IMR-90 (cell line): ENCODE results near the gene MADCAM1. TPM values are rescaled to one million over a fixed set of nuclear protein-coding genes. Genes with fewer than 3 reads are reported as not detected.

Experiments used
- ATAC-seq: fragments of 200-7000 bp; cut with Tn5 transposase; 2 replicates; pipeline ENCODE4 v1.9.1; 2020; ENCODE audit warnings: low read depth, mild to moderate bottlenecking, moderate library complexity
- BruUV-seq: library from RNA; stranded (reverse); fragments of 400-500 nt; replicated peaks from 2 replicates; lab custom pipeline; 2021; lab: Mats Ljungman, UMichigan
- CTCF ChIA-PET: fragments of 300-600 bp; formaldehyde crosslinking; extraction: SDS; loops from one replicate; lab custom pipeline; 2021; ENCODE audit warnings: antibody characterized with exemption; lab: Yijun Ruan, JAX
- POLR2A ChIA-PET: fragments of 300-600 bp; sonication (Branson Sonifier 250); formaldehyde crosslinking; loops from one replicate; lab custom pipeline; 2022; ENCODE audit warnings: antibody characterized with exemption; ENCODE audit not compliant: unreplicated experiment; lab: Charles Lee
- DNase-seq: peaks from one replicate; pipeline ENCODE4 v3.0.0; 2013
- H2AFZ ChIP-seq: replicated peaks from 2 replicates; pipeline ENCODE3; 2013; ENCODE audit warnings: low read length, mild to moderate bottlenecking; ENCODE audit not compliant: poor library complexity
- H2AK5ac ChIP-seq: 2 replicates; pipeline ENCODE4 v1.6.1; 2013; ENCODE audit warnings: low read depth, low read length, inconsistent platforms
- H2AK9ac ChIP-seq: replicated peaks from 2 replicates; pipeline ENCODE3; 2013; ENCODE audit warnings: mild to moderate bottlenecking, low read depth, low read length, moderate library complexity; ENCODE audit not compliant: poor library complexity
- H2BK120ac ChIP-seq: 2 replicates; pipeline ENCODE4 v1.6.1; 2013; ENCODE audit warnings: low read depth, low read length, inconsistent platforms
- H2BK15ac ChIP-seq: 3 replicates; pipeline ENCODE4 v1.6.1; 2013; ENCODE audit warnings: low read depth, low read length, inconsistent platforms
- H2BK20ac ChIP-seq: 2 replicates; pipeline ENCODE4 v1.6.1; 2013; ENCODE audit warnings: low read depth, mild to moderate bottlenecking, inconsistent platforms, low read length, moderate library complexity
- H2BK5ac ChIP-seq: 2 replicates; pipeline ENCODE4 v1.6.1; 2013; ENCODE audit warnings: mild to moderate bottlenecking, low read depth, low read length, inconsistent platforms; ENCODE audit not compliant: poor library complexity, severe bottlenecking
- H3K14ac ChIP-seq: replicated peaks from 2 replicates; pipeline ENCODE4 v1.6.1; 2013; ENCODE audit warnings: low read depth, low read length, inconsistent platforms
- H3K18ac ChIP-seq: 2 replicates; pipeline ENCODE4 v1.6.1; 2013; ENCODE audit warnings: low read depth, low read length, control low read depth
- H3K23ac ChIP-seq: 2 replicates; pipeline ENCODE4 v1.6.1; 2013; ENCODE audit warnings: low read depth, low read length, inconsistent platforms
- H3K27ac ChIP-seq: 2 replicates; pipeline ENCODE4 v1.5.1; 2013; ENCODE audit warnings: mild to moderate bottlenecking, control low read depth, low read length; ENCODE audit not compliant: insufficient read depth
- H3K27me3 ChIP-seq: 2 replicates; pipeline ENCODE4 v1.6.1; 2013; ENCODE audit warnings: low read length; ENCODE audit not compliant: control insufficient read depth, insufficient read depth
- H3K36me3 ChIP-seq: 2 replicates; pipeline ENCODE4 v1.6.1; 2013; ENCODE audit warnings: low read length, mixed read lengths; ENCODE audit not compliant: control insufficient read depth, insufficient read depth
- H3K4ac ChIP-seq: 2 replicates; pipeline ENCODE4 v1.6.1; 2013; ENCODE audit warnings: low read depth, low read length, inconsistent platforms
- H3K4me1 ChIP-seq: 2 replicates; pipeline ENCODE4 v1.6.1; 2013; ENCODE audit warnings: low read length, mixed read lengths; ENCODE audit not compliant: control insufficient read depth, insufficient read depth
- H3K4me2 ChIP-seq: 2 replicates; pipeline ENCODE4 v1.6.1; 2013; ENCODE audit warnings: low read depth, mild to moderate bottlenecking, control low read depth, low read length, moderate library complexity
- H3K4me3 ChIP-seq: 2 replicates; pipeline ENCODE4 v1.5.1; 2013; ENCODE audit warnings: low read depth, mild to moderate bottlenecking, control low read depth, low read length, moderate library complexity; ENCODE audit not compliant: insufficient read depth
- H3K56ac ChIP-seq: 2 replicates; pipeline ENCODE4 v1.6.1; 2013; ENCODE audit warnings: low read length, inconsistent platforms; ENCODE audit not compliant: insufficient read depth; ENCODE audit errors: extremely low read depth
- H3K79me1 ChIP-seq, 2 experiments: 2 replicates each; pipeline ENCODE4 v1.6.1; 2013; ENCODE audit warnings: low read length in 2 of 2, inconsistent platforms in 1 of 2, low read depth in 1 of 2
- H3K9ac ChIP-seq: 2 replicates; pipeline ENCODE4 v1.6.1; 2013; ENCODE audit warnings: low read depth, low read length, control low read depth
- H3K9me1 ChIP-seq: 2 replicates; pipeline ENCODE4 v1.6.1; 2013; ENCODE audit warnings: low read length, inconsistent platforms; ENCODE audit not compliant: insufficient read depth
- H3K9me3 ChIP-seq: 2 replicates; pipeline ENCODE4 v1.6.1; 2013; ENCODE audit warnings: low read length; ENCODE audit not compliant: control insufficient read depth, insufficient read depth
- H4K20me1 ChIP-seq: 2 replicates; pipeline ENCODE4 v1.6.1; 2013; ENCODE audit warnings: low read length, inconsistent platforms; ENCODE audit not compliant: insufficient read depth
- H4K5ac ChIP-seq: 2 replicates; pipeline ENCODE4 v1.6.1; 2013; ENCODE audit warnings: mild to moderate bottlenecking, low read depth, low read length, control low read depth
- H4K8ac ChIP-seq, 2 experiments: 2 replicates each; pipeline ENCODE4 v1.6.1; 2013; ENCODE audit warnings: low read depth in 2 of 2, low read length in 2 of 2, control low read depth in 1 of 2, inconsistent platforms in 1 of 2
- H4K91ac ChIP-seq: 2 replicates; pipeline ENCODE4 v1.6.1; 2013; ENCODE audit warnings: low read depth, low read length, inconsistent platforms; ENCODE audit not compliant: insufficient read depth
- BHLHE40 ChIP-seq: fragments of 150-350 bp; IDR thresholded peaks from 2 replicates; pipeline ENCODE4 v1.6.1; 2016; ENCODE audit warnings: mild to moderate bottlenecking, low read depth, low read length
- CEBPB ChIP-seq: IDR thresholded peaks from 2 replicates; pipeline ENCODE4 v1.6.1; 2012; ENCODE audit warnings: low read depth, low read length, improper control_type of control experiment
- CHD1 ChIP-seq: IDR thresholded peaks from 2 replicates; pipeline ENCODE4 v1.6.1; 2012; ENCODE audit warnings: low read depth, low read length, improper control_type of control experiment
- CTCF ChIP-seq: conservative IDR thresholded peaks from 2 replicates; pipeline ENCODE4 v1.5.1; 2012; ENCODE audit warnings: mild to moderate bottlenecking, low read depth, low read length, improper control_type of control experiment
- ELK1 ChIP-seq: fragments of 150-350 bp; IDR thresholded peaks from 2 replicates; pipeline ENCODE4 v1.6.1; 2016; ENCODE audit warnings: low read depth, mild to moderate bottlenecking, low read length, moderate library complexity, borderline replicate concordance
- MAFK ChIP-seq: IDR thresholded peaks from 2 replicates; pipeline ENCODE4 v1.6.1; 2012; ENCODE audit warnings: low read depth, low read length, improper control_type of control experiment
- MAZ ChIP-seq: IDR thresholded peaks from 2 replicates; pipeline ENCODE4 v1.6.1; 2012; ENCODE audit warnings: low read depth, mild to moderate bottlenecking, low read length, improper control_type of control experiment, moderate library complexity, borderline replicate concordance
- MXI1 ChIP-seq: IDR thresholded peaks from 2 replicates; pipeline ENCODE4 v1.6.1; 2012; ENCODE audit warnings: low read depth, mild to moderate bottlenecking, low read length, moderate library complexity, borderline replicate concordance
- NFE2L2 ChIP-seq: fragments of 150-350 bp; IDR thresholded peaks from 2 replicates; pipeline ENCODE4 v1.6.1; 2016; ENCODE audit warnings: low read depth, mild to moderate bottlenecking, low read length
- POLR2A ChIP-seq: IDR thresholded peaks from 2 replicates; pipeline ENCODE4 v1.6.1; 2012; ENCODE audit warnings: mild to moderate bottlenecking, low read depth, low read length
- RCOR1 ChIP-seq: IDR thresholded peaks from 2 replicates; pipeline ENCODE4 v1.6.1; 2012; ENCODE audit warnings: mild to moderate bottlenecking, low read length, improper control_type of control experiment; ENCODE audit not compliant: insufficient replicate concordance
- SMC3 ChIP-seq: fragments of 150-350 bp; IDR thresholded peaks from 2 replicates; pipeline ENCODE4 v1.6.1; 2016; ENCODE audit warnings: low read depth, mild to moderate bottlenecking, antibody characterized with exemption, low read length, moderate library complexity
- USF2 ChIP-seq: fragments of 150-350 bp; IDR thresholded peaks from 2 replicates; pipeline ENCODE4 v1.6.1; 2017; ENCODE audit warnings: mild to moderate bottlenecking, antibody characterized with exemption, low read length, low read depth
- WGBS, 2 experiments: methylation state at CpG; one replicate each; pipeline versions ENCODE4 v1.1.5 to v1.1.7; 2013; ENCODE audit warnings: missing lambda C conversion rate in 2 of 2; ENCODE audit not compliant: insufficient read length in 1 of 2; ENCODE audit errors: extremely low coverage in 2 of 2; 5-methylcytosine and 5-hydroxymethylcytosine counted together
- dilution Hi-C: fragments of 300-500 bp; cut with HindIII; formaldehyde crosslinking; loops from one replicate; pipeline ENCODE4 v1.14.3; 2018; ENCODE audit warnings: low sequenced_read_pairs; ENCODE audit not compliant: unreplicated experiment
- in situ Hi-C: fragments of 300-500 bp; cut with MboI; formaldehyde crosslinking; loops from 3 replicates; pipeline ENCODE4 v1.14.3; 2019; ENCODE audit warnings: low sequenced_read_pairs, inconsistent platforms, mixed read lengths
- intact Hi-C: fragments of 100-400 bp; cut with micrococcal nuclease; formaldehyde crosslinking; loops from 2 replicates; pipeline ENCODE4 v1.10.0; 2022
- polyA plus RNA-seq, 3 experiments: library from polyadenylated mRNA; depleted of rRNA; stranded (reverse); fragments of >200 nt; gene quantifications; 2 replicates each; pipeline ENCODE4 v1.2.3, GENCODE V29; 2012; ENCODE audit warnings: low replicate concordance in 1 of 3
- total RNA-seq: library from RNA; depleted of rRNA; stranded (reverse); fragments of >200 nt; gene quantifications from 2 replicates; pipeline ENCODE4 v1.2.3, GENCODE V29; 2012

The MADCAM1 gene
- total and polyA plus RNA-seq, 2 of the 4 experiments (the other 2 are of a cell fraction): 0.24 TPM; not detected in 1

GRCh38 chr19:472005-472858 lies 24.1 kb upstream of the MADCAM1 start:
- no peak overlapping the region for H4K5ac ChIP-seq
- no peak overlapping the region for H2BK120ac ChIP-seq
- no peak overlapping the region for H2AK5ac ChIP-seq
- dilution Hi-C loops: no loop called here
- no peaks in the 10 kb centered on the region for H3K79me1 ChIP-seq
- peak overlapping the region; percentile 63 for H2AFZ ChIP-seq
- H3K56ac ChIP-seq: no peak overlapping the region
- ATAC-seq (peak; percentile 27), DNase-seq (no peak)
- no peak overlapping the region for H3K23ac ChIP-seq
- BruUV-seq: no TSS peak
- ChIA-PET POLR2A (interaction anchor here (0.6 kb wide), 1 partner anchor 20 kb away, joined by 3 read pairs; no protein-coding TSS in a partner anchor), CTCF (no interaction called here)
- no peak overlapping the region for H3K4ac ChIP-seq
- in situ Hi-C loops: no loop called here
- H4K8ac ChIP-seq: no peak overlapping the region
- no peak overlapping the region for H3K9ac ChIP-seq
- no peak overlapping the region for H4K91ac ChIP-seq
- no peaks in the 10 kb centered on the region for H3K36me3 ChIP-seq
- 68% methylated on average over 9 of the region's 23 CpGs; no CpG with 5 or more reads in 1 of the 2 experiments for WGBS, 2 experiments
- H3K27ac ChIP-seq: no peak overlapping the region
- H4K20me1 ChIP-seq: no peaks in the 10 kb centered on the region
- H3K4me3 ChIP-seq: no peak overlapping the region
- peaks cover 3% of the 10 kb centered on the region; the same call in 1 of the 2 replicates for H3K4me1 ChIP-seq
- no peak overlapping the region for H2BK5ac ChIP-seq
- intact Hi-C loops: no loop called here
- no peak overlapping the region for H2AK9ac ChIP-seq
- H2BK20ac ChIP-seq: no peak overlapping the region
- no peak overlapping the region for H3K4me2 ChIP-seq
- no peaks in the 10 kb centered on the region; the same call in 1 of the 2 replicates for H3K27me3 ChIP-seq
- H3K14ac ChIP-seq: no peak overlapping the region
- no peak overlapping the region for H3K18ac ChIP-seq
- H3K9me3 ChIP-seq: no peaks in the 10 kb centered on the region
- H3K9me1 ChIP-seq: no peaks in the 10 kb centered on the region
- no peak overlapping the region for H2BK15ac ChIP-seq
- no peak for TF ChIP-seq BHLHE40
- no peak for TF ChIP-seq CHD1
- TF ChIP-seq USF2: no peak
- TF ChIP-seq CEBPB: no peak
- no peak for TF ChIP-seq MAZ
- no peak for TF ChIP-seq ELK1
- TF ChIP-seq RCOR1: no peak
- TF ChIP-seq CTCF: no peak
- no peak for TF ChIP-seq MAFK
- no peak for TF ChIP-seq MXI1
- no peak for TF ChIP-seq NFE2L2
- TF ChIP-seq SMC3: no peak
- TF ChIP-seq POLR2A: no peak
